ENCODE results near the gene COL15A1.

COL15A1 gene

GRCh38 chr9:99031319-99031718 lies 87.6 kb downstream of the COL15A1 start:
- TF ChIP-seq POLR2A (IDR thresholded peaks at IDR 0.05; ENCODE audit: low read length) (no peak), GATA1 (IDR thresholded peaks at IDR 0.05; ENCODE audit: low read depth, low read length) (no peak)

DNA sequence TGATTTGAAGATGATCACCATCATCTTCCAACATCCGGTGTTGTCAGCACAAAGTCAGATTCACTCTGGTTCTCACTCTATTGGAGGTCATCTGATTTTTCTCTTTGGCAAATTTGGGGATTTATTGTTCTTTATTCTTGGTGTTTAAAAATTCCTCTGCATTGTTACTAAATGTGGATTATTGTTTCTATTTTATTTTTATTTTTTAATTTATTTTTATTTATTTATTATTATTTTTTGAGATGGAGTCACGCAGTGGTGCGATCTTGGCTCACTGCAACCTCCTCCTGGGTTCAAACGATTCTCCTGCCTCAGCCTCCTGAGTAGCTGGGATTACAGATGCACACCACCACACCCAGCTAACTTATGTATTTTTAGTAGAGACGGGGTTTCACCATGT lies 88.3 kb downstream of the COL15A1 start:
- TF ChIP-seq POLR2A (IDR thresholded peaks at IDR 0.05; ENCODE audit: low read length) (no peak), GATA1 (IDR thresholded peaks at IDR 0.05; ENCODE audit: low read depth, low read length) (no peak)
- DNase-seq: no peak

More at GRCh38 chr9:99031319-99031718, 87.6 kb downstream of the COL15A1 start:
- no peak for DNase-seq

DNA sequence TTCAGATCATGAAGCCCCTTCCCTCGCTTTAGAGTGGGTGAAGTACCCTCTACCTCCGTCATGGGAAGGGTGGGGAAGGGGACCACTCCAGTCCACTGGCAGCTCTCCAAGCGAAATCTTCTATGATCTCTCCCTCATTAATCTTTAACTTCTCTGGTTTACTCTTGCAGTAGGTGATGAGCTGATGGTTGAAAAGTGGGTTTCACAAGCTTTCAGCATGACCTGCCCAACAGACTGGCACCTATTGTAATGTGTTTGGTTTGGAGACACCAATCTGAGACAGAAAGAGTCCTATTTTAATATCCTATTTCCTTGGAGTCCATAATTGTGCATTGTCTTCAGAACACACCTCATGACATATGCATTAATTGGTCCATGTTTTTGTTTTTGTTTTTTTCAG lies 90.4 kb downstream of the COL15A1 start:
- no peak for TF ChIP-seq POLR2A (IDR thresholded peaks at IDR 0.05; ENCODE audit: low read length)
- no peak for TF ChIP-seq GATA1 (IDR thresholded peaks at IDR 0.05; ENCODE audit: low read depth, low read length)
- no peak for DNase-seq

DNA sequence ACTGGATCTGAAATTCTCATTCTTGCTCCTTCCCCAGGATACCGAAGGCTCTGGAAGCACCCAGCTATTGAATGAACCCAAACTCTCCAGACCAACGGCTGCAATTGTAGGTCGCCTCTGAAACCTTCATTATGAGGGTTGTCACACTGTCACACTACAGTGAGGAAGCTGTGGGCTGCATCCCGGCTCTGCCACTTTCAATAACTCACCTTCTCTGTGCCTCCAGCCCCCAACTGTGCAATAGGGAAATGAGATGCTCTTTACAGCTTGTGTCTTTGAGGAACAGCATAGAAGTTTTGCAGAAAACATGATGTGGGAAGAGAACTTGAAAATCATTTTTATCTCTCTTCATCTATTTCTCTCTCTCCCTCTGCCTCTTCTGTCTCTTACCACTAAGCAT lies 91.6 kb downstream of the COL15A1 start:
- no peak for DNase-seq
- TF ChIP-seq GATA1 (IDR thresholded peaks at IDR 0.05; ENCODE audit: low read depth, low read length): no peak
- no peak for TF ChIP-seq POLR2A (IDR thresholded peaks at IDR 0.05; ENCODE audit: low read length)

GRCh38 chr9:99037769-99038483 lies 94.2 kb downstream of the COL15A1 start:
- DNase-seq: no peak
- TF ChIP-seq POLR2A (IDR thresholded peaks at IDR 0.05; ENCODE audit: low read length) (no peak), GATA1 (IDR thresholded peaks at IDR 0.05; ENCODE audit: low read depth, low read length) (no peak)

GRCh38 chr9:99038484-99038820 lies 94.7 kb downstream of the COL15A1 start:
- TF ChIP-seq GATA1 (IDR thresholded peaks at IDR 0.05; ENCODE audit: low read depth, low read length): no peak
- no peak for DNase-seq

DNA sequence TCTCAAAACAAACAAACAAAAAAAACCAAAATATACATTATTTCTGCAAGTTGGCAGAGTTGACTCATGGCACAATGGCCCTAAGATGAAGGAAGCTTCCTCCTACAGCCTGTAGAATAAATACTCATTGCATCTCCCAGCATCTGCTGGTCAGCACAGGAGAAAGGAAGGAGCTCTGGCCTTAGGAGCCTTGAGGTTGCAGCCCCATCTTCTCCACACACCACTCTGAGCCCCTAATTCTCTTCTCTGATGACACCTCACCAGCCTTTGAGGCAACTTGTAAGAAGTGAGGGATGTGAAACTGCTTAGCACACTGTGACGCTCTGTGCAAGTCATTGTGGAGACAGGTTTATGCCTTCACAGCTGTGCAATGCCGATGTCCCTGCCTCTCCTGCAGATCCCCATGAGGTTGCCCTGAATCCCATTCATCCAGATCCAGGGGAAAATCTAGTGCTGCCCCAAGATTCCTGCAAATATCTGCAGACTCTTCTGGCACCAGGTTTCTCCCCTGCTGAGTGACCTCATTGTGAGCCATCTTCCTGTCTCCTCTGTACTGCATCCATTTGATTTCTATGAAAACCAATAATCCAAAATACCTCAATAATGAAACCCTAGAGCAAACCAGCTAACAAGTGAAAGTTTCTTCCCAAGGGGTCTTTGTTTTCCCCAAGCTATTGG lies 95.9 kb downstream of the COL15A1 start:
- DNase-seq: no peak
- TF ChIP-seq GATA1 (IDR thresholded peaks at IDR 0.05; ENCODE audit: low read depth, low read length) (no peak), POLR2A (IDR thresholded peaks at IDR 0.05; ENCODE audit: low read length) (no peak)

DNA sequence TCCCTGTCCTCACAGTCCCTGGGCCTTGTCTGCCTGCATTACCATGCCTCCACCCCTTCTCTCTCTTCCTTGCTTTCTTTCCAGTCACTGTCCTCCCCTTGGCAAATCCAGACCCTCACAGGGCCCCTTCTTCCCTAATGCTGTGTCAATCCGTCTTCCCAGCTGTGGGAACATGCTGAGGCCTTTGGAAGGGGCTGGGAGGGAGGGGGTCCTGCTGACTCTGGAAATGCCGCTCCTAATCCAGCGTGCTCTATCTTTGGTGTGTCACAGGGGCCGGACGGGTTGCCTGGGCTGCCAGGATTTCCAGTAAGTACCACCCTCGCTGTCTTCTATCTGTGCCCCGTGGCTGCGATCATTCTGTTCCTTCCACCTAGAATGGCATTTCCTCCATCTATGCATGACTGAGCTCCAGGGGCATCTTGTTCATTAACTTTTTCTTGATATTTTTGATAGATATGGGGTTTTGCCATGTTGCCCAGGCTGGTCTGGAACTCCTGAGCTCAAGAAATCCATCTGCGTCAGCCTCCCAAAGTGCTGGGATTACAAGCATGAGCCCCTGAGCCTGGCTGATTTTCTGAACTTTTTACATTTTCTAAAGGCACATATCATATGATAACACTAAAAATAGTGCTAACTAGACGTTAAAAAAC lies 96.7 kb downstream of the COL15A1 start:
- DNase-seq: no peak
- no peak for TF ChIP-seq GATA1 (IDR thresholded peaks at IDR 0.05; ENCODE audit: low read depth, low read length)
- TF ChIP-seq POLR2A (IDR thresholded peaks at IDR 0.05; ENCODE audit: low read length): no peak

- DNase-seq: no peak
Measured at GRCh38 chr9:99040911-99041582, 97.3 kb downstream of the COL15A1 start.

GRCh38 chr9:99041618-99042017 lies 97.9 kb downstream of the COL15A1 start:
- no peak for DNase-seq
- TF ChIP-seq POLR2A (IDR thresholded peaks at IDR 0.05; ENCODE audit: low read length): no peak
- TF ChIP-seq GATA1 (IDR thresholded peaks at IDR 0.05; ENCODE audit: low read depth, low read length): no peak

More at GRCh38 chr9:99040911-99041582, 97.3 kb downstream of the COL15A1 start:
- TF ChIP-seq POLR2A (IDR thresholded peaks at IDR 0.05; ENCODE audit: low read length) (no peak), GATA1 (IDR thresholded peaks at IDR 0.05; ENCODE audit: low read depth, low read length) (no peak)

DNA sequence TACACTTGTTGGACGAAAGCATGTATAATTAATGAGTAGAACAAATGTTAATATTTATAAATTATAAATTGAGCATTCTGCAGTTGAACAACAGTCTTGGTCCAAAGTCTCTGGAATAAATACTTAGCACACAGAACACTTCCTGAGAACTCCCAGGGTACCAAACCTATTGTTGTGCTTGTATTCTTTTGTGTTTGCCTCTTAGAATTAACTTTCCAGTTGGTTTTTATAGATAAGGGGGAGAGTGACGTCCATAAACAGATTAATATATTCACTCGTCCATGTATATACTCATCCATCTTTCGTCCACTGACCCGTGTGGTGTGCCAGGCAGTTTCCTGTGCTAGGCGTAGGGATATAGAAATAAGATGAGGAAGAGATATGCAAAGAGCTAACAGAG lies 98.9 kb downstream of the COL15A1 start:
- TF ChIP-seq GATA1 (IDR thresholded peaks at IDR 0.05; ENCODE audit: low read depth, low read length) (no peak), POLR2A (IDR thresholded peaks at IDR 0.05; ENCODE audit: low read length) (no peak)
- no peak for DNase-seq

- TF ChIP-seq GATA1 (IDR thresholded peaks at IDR 0.05; ENCODE audit: low read depth, low read length) (no peak), POLR2A (IDR thresholded peaks at IDR 0.05; ENCODE audit: low read length) (no peak)
- no peak for DNase-seq
Measured at GRCh38 chr9:99044827-99045226, 101.1 kb downstream of the COL15A1 start.

GRCh38 chr9:99046068-99046467 lies 102.4 kb downstream of the COL15A1 start:
- DNase-seq: no peak
- no peak for TF ChIP-seq POLR2A (IDR thresholded peaks at IDR 0.05; ENCODE audit: low read length)
- no peak for TF ChIP-seq GATA1 (IDR thresholded peaks at IDR 0.05; ENCODE audit: low read depth, low read length)

- no peak for DNase-seq
- TF ChIP-seq POLR2A (IDR thresholded peaks at IDR 0.05; ENCODE audit: low read length) (no peak), GATA1 (IDR thresholded peaks at IDR 0.05; ENCODE audit: low read depth, low read length) (no peak)
Measured at GRCh38 chr9:99046542-99047071, 102.9 kb downstream of the COL15A1 start.
